ENCODE results near the gene SLC40A1.

DNA sequence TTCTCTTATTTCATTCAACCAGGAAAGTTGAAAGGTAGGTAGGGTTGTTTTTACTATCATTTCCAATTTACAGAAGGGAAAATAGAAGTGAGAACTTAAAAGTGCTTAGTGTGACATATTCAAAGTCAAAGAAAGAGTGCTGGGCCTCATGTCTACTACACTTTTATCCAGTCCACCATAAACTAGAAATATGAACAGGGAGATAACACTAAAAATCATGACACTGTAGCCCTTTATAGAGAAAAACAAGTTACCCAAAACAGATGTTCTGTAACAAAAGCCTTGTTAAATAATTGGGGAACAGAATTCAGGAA, 20.4 kb downstream of the SLC40A1 start:
- TF ChIP-seq CTCF (IDR thresholded peaks at IDR 0.05) (no peak), POLR2A (IDR thresholded peaks at IDR 0.05) (no peak)
